Neuronal stem cell (in vitro differentiated cells): ENCODE results near the gene TRNP1.

Experiments
- DNase-seq: peaks from one replicate; pipeline ENCODE4 v3.0.0-alpha.2; 2013; ENCODE audit warnings: low spot score
- H2AFZ ChIP-seq: one replicate; pipeline ENCODE4 v1.6.1; 2013; ENCODE audit warnings: mild to moderate bottlenecking, low read length, inconsistent platforms
- H2AK5ac ChIP-seq: 2 replicates; pipeline ENCODE4 v1.6.1; 2013; ENCODE audit warnings: low read depth, mild to moderate bottlenecking, inconsistent platforms, low read length, moderate library complexity, mixed read lengths
- H2BK120ac ChIP-seq: 2 replicates; pipeline ENCODE4 v1.6.1; 2013; ENCODE audit warnings: low read depth, mild to moderate bottlenecking, inconsistent platforms, low read length, moderate library complexity, mixed read lengths
- H2BK12ac ChIP-seq: one replicate; pipeline ENCODE4 v1.6.1; 2013; ENCODE audit warnings: low read length, inconsistent platforms
- H2BK15ac ChIP-seq: 2 replicates; pipeline ENCODE4 v1.6.1; 2013; ENCODE audit warnings: mild to moderate bottlenecking, low read length, inconsistent platforms, mixed read lengths
- H2BK5ac ChIP-seq: one replicate; pipeline ENCODE4 v1.6.1; 2013; ENCODE audit warnings: inconsistent platforms, mild to moderate bottlenecking, low read length, moderate library complexity
- H3K14ac ChIP-seq: one replicate; pipeline ENCODE4 v1.6.1; 2013; ENCODE audit warnings: low read length, inconsistent platforms
- H3K18ac ChIP-seq: 2 replicates; pipeline ENCODE4 v1.6.1; 2013; ENCODE audit warnings: low read length, inconsistent platforms
- H3K23ac ChIP-seq: 2 replicates; pipeline ENCODE4 v1.6.1; 2013; ENCODE audit warnings: low read depth, mild to moderate bottlenecking, mixed read lengths, low read length, inconsistent platforms; ENCODE audit not compliant: poor library complexity
- H3K27ac ChIP-seq: replicated peaks from 3 replicates; pipeline ENCODE4 v1.5.1; 2013; ENCODE audit warnings: low read length, inconsistent platforms
- H3K27me3 ChIP-seq, 3 experiments: 2 replicates each; pipeline ENCODE4 v1.6.1; 2013; ENCODE audit warnings: low read length in 3 of 3, mild to moderate bottlenecking in 2 of 3, inconsistent platforms in 1 of 3, low read depth in 1 of 3, mixed read lengths in 1 of 3, moderate library complexity in 1 of 3; ENCODE audit not compliant: control insufficient read depth in 3 of 3, insufficient read depth in 3 of 3
- H3K36me3 ChIP-seq, 2 donors: replicated peaks in 1 of 2; 2 replicates each; pipeline ENCODE4 v1.6.1; 2013; ENCODE audit warnings: low read length in 2 of 2; ENCODE audit not compliant: control insufficient read depth in 2 of 2, insufficient read depth in 2 of 2
- H3K4ac ChIP-seq: 2 replicates; pipeline ENCODE4 v1.6.1; 2013; ENCODE audit warnings: inconsistent platforms, mild to moderate bottlenecking, low read length, moderate library complexity
- H3K4me1 ChIP-seq, 2 donors: 1 replicate in 1 of 2; 2 replicates in 1 of 2; pipeline ENCODE4 v1.6.1; 2013; ENCODE audit warnings: low read length in 2 of 2, low read depth in 1 of 2; ENCODE audit not compliant: control insufficient read depth in 2 of 2, insufficient read depth in 1 of 2
- H3K4me2 ChIP-seq: one replicate; pipeline ENCODE4 v1.6.1; 2013; ENCODE audit warnings: mild to moderate bottlenecking, low read length, inconsistent platforms; ENCODE audit not compliant: insufficient read depth, poor library complexity, severe bottlenecking
- H3K4me3 ChIP-seq, 2 donors: 2 replicates each; pipeline ENCODE4 v1.5.1; 2013; ENCODE audit warnings: low read length in 2 of 2, mild to moderate bottlenecking in 2 of 2, inconsistent platforms in 1 of 2, moderate library complexity in 1 of 2
- H3K79me1 ChIP-seq: one replicate; pipeline ENCODE4 v1.6.1; 2013; ENCODE audit warnings: low read depth, mild to moderate bottlenecking, inconsistent platforms, low read length, moderate library complexity
- H3K9ac ChIP-seq: one replicate; pipeline ENCODE4 v1.6.1; 2013; ENCODE audit warnings: mild to moderate bottlenecking, low read depth, low read length, inconsistent platforms; ENCODE audit not compliant: poor library complexity
- H3K9me3 ChIP-seq, 2 donors: replicated peaks in 1 of 2; 2 replicates each; pipeline versions ENCODE3 to v1.6.1; 2013; ENCODE audit warnings: low read length in 2 of 2, mild to moderate bottlenecking in 2 of 2, inconsistent platforms in 1 of 2, low read depth in 1 of 2, mixed read lengths in 1 of 2, moderate library complexity in 1 of 2; ENCODE audit not compliant: control insufficient read depth in 2 of 2, insufficient read depth in 1 of 2
- H4K8ac ChIP-seq: one replicate; pipeline ENCODE4 v1.6.1; 2013; ENCODE audit warnings: low read depth, mild to moderate bottlenecking, inconsistent platforms, low read length, moderate library complexity
- H4K91ac ChIP-seq: one replicate; pipeline ENCODE4 v1.6.1; 2013; ENCODE audit warnings: low read length, low read depth, mild to moderate bottlenecking, inconsistent platforms; ENCODE audit not compliant: poor library complexity
- WGBS, 2 donors: extraction: QIAGEN DNeasy Blood & Tissue Kit; methylation state at CpG; one replicate each; pipeline ENCODE4 v1.1.7; 2013; ENCODE audit warnings: missing lambda C conversion rate in 2 of 2, mixed read lengths in 1 of 2; ENCODE audit not compliant: insufficient read length in 2 of 2, insufficient replicate concordance in 1 of 2; ENCODE audit errors: extremely low coverage in 2 of 2; 5-methylcytosine and 5-hydroxymethylcytosine counted together

The TRNP1 gene

DNA sequence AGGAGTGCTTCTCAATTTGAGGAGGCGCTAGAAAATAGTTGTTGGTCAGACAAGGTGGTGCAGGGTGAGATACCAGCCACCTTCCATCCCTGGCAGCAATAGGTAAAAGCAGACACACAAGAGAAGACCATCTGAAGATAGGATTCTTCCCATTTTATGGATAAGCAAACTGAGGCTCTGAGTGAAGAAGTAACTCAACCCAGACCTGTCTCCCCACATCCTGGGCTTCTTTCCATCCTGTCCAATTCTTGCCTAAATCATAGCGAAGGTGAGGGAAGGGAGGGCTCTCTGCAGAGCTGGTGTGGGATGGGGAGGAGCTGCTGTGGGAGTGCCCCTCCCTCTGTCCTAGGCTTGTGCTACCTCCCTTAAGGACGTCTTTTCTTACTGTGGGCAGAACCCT lies 21.9 kb upstream of the TRNP1 start:
- no peak overlapping the region for H3K14ac ChIP-seq
- H2BK5ac ChIP-seq: no peak overlapping the region
- H3K36me3 ChIP-seq: no peaks in the 10 kb centered on the region
- no peaks in the 10 kb centered on the region for H3K79me1 ChIP-seq
- H2BK12ac ChIP-seq: no peak overlapping the region
- H3K4ac ChIP-seq: no peak overlapping the region
- H3K4me1 ChIP-seq: peaks cover 0 to 5% of the 10 kb centered on the region in 2 donors
- no peak overlapping the region for H3K4me2 ChIP-seq
- no peak overlapping the region for H4K91ac ChIP-seq
- no peak overlapping the region for H2AFZ ChIP-seq
- DNase-seq: no peak
- no peak overlapping the region for H2BK15ac ChIP-seq
- no peak overlapping the region for H3K4me3 ChIP-seq
- peak overlapping the region; percentile 45 for H3K9ac ChIP-seq
- peaks cover 0 to 30% (median 2%) of the 10 kb centered on the region in 3 experiments for H3K27me3 ChIP-seq
- no peak overlapping the region for H3K23ac ChIP-seq
- no peak overlapping the region for H4K8ac ChIP-seq
- H3K18ac ChIP-seq: no peak overlapping the region
- H2AK5ac ChIP-seq: no peak overlapping the region
- H3K9me3 ChIP-seq: no peaks in the 10 kb centered on the region
- H2BK120ac ChIP-seq: no peak overlapping the region
- no peak overlapping the region for H3K27ac ChIP-seq
- no CpG with 5 or more reads among the region's 3 CpGs for WGBS, 2 donors

GRCh38 chr1:26972390-26972789 lies 21.1 kb upstream of the TRNP1 start:
- H3K27ac ChIP-seq: no peak overlapping the region
- no peak overlapping the region for H3K14ac ChIP-seq
- no peak overlapping the region for H2BK120ac ChIP-seq
- no peak overlapping the region for H4K8ac ChIP-seq
- DNase-seq: no peak
- no peak overlapping the region for H2BK15ac ChIP-seq
- peaks cover 0 to 5% of the 10 kb centered on the region in 2 donors for H3K4me1 ChIP-seq
- no peak overlapping the region for H3K23ac ChIP-seq
- H3K18ac ChIP-seq: no peak overlapping the region
- H3K4me3 ChIP-seq: no peak overlapping the region
- H2AK5ac ChIP-seq: no peak overlapping the region
- no peak overlapping the region for H3K4me2 ChIP-seq
- no peak overlapping the region for H4K91ac ChIP-seq
- WGBS, 2 donors: no CpG with 5 or more reads among the region's 6 CpGs
- H2BK12ac ChIP-seq: no peak overlapping the region
- H3K9ac ChIP-seq: no peak overlapping the region
- H3K4ac ChIP-seq: no peak overlapping the region
- H2BK5ac ChIP-seq: no peak overlapping the region
- H3K36me3 ChIP-seq: no peaks in the 10 kb centered on the region
- H2AFZ ChIP-seq: peak overlapping the region; percentile 66
- H3K9me3 ChIP-seq: no peaks in the 10 kb centered on the region
- peaks cover 0 to 30% (median 0%) of the 10 kb centered on the region in 3 experiments for H3K27me3 ChIP-seq
- no peaks in the 10 kb centered on the region for H3K79me1 ChIP-seq

- no peak for DNase-seq
- H2BK12ac ChIP-seq: no peak overlapping the region
- no peaks in the 10 kb centered on the region for H3K36me3 ChIP-seq
- no peak overlapping the region for H2BK15ac ChIP-seq
- H2AK5ac ChIP-seq: no peak overlapping the region
- H3K4me2 ChIP-seq: no peak overlapping the region
- H2BK5ac ChIP-seq: no peak overlapping the region
- no peak overlapping the region for H4K91ac ChIP-seq
- WGBS, 2 donors: no CpG with 5 or more reads among the region's 4 CpGs
- peak overlapping the region; percentile 66 for H2AFZ ChIP-seq
- no peaks in the 10 kb centered on the region for H3K9me3 ChIP-seq
- H2BK120ac ChIP-seq: no peak overlapping the region
- H3K4me1 ChIP-seq: peaks cover 0 to 5% of the 10 kb centered on the region in 2 donors
- H4K8ac ChIP-seq: no peak overlapping the region
- H3K9ac ChIP-seq: no peak overlapping the region
- H3K23ac ChIP-seq: no peak overlapping the region
- no peak overlapping the region for H3K14ac ChIP-seq
- H3K79me1 ChIP-seq: no peaks in the 10 kb centered on the region
- H3K27me3 ChIP-seq: peaks cover 0 to 25% (median 0%) of the 10 kb centered on the region in 3 experiments
- H3K18ac ChIP-seq: no peak overlapping the region
- no peak overlapping the region for H3K27ac ChIP-seq
- H3K4me3 ChIP-seq: no peak overlapping the region
- no peak overlapping the region for H3K4ac ChIP-seq
These were observed 20.7 kb upstream of the TRNP1 start for GRCh38 chr1:26972821-26973220.

- no peak for DNase-seq
- Histone ChIP-seq H3K9ac (no peak overlapping the region), H3K23ac (no peak overlapping the region), H3K27me3 (peaks cover 0 to under 1% (median 0%) of the 10 kb centered on the region in 3 experiments), H3K4me2 (no peak overlapping the region), H3K9me3 (no peaks in the 10 kb centered on the region), H3K79me1 (no peaks in the 10 kb centered on the region), H3K4ac (no peak overlapping the region), H2AK5ac (no peak overlapping the region), H4K8ac (no peak overlapping the region), H3K27ac (no peak overlapping the region), H2BK5ac (no peak overlapping the region), H2BK120ac (no peak overlapping the region), H3K36me3 (no peaks in the 10 kb centered on the region), H2BK15ac (no peak overlapping the region), H3K18ac (no peak overlapping the region), H4K91ac (no peak overlapping the region), H3K14ac (no peak overlapping the region), H2AFZ (no peak overlapping the region), H2BK12ac (no peak overlapping the region), H3K4me3 (no peak overlapping the region), H3K4me1 (peaks cover 0 to 5% of the 10 kb centered on the region in 2 donors)
- no CpG with 5 or more reads among the region's 3 CpGs for WGBS, 2 donors
These were observed 16.6 kb upstream of the TRNP1 start for GRCh38 chr1:26976621-26977510.
